Colonic mucosa (tissue), 4 donors: ENCODE data around the gene LY6G6C. TPM values are rescaled to one million over a fixed set of nuclear protein-coding genes. Genes with fewer than 3 reads are reported as not detected.

ENCODE experiments used
- DNase-seq: peaks from one replicate; pipeline ENCODE4 v3.0.0-alpha.2; 2020
- H3K27ac ChIP-seq: fragments of 200-600 bp; one replicate; pipeline ENCODE4 v1.8.0; 2021
- H3K27me3 ChIP-seq: fragments of 200-600 bp; one replicate; pipeline ENCODE4 v1.8.0; 2021
- H3K36me3 ChIP-seq: fragments of 200-600 bp; one replicate; pipeline ENCODE4 v1.8.0; 2021
- H3K4me1 ChIP-seq: fragments of 200-600 bp; one replicate; pipeline ENCODE4 v1.8.0; 2021; ENCODE audit warnings: mild to moderate bottlenecking
- H3K4me3 ChIP-seq: fragments of 200-600 bp; one replicate; pipeline ENCODE4 v1.8.0; 2021
- H3K9ac ChIP-seq, 2 donors: one replicate each; pipeline ENCODE4 v1.7.0; 2013; ENCODE audit warnings: control low read depth in 2 of 2, low read depth in 2 of 2, low read length in 2 of 2
- H3K9me3 ChIP-seq: fragments of 200-600 bp; one replicate; pipeline ENCODE4 v1.8.0; 2021
- CTCF ChIP-seq: fragments of 200-600 bp; IDR thresholded peaks from one replicate; pipeline ENCODE4 v1.8.0; 2022; ENCODE audit warnings: antibody characterized with exemption, mild to moderate bottlenecking
- intact Hi-C: fragments of 100-400 bp; cut with DNase I; formaldehyde crosslinking; loops from one replicate; pipeline ENCODE4 v1.14.1; 2022
- total RNA-seq, 2 donors: library from RNA; stranded (reverse); fragmentation: NEBNext Ultra II Directional in 1 of 2; extraction: Animal tissue kit (Norgen Biotek cat#: 25700) in 1 of 2; gene quantifications; one replicate each; pipeline ENCODE4 v1.2.1, GENCODE V29; 2021
- donor health status: healthy.
- donor health status: DM: no; HTN: no; CAD: no.
- donor health status: DM: no; HTN: no; CAD: no.

LY6G6C gene
- total RNA-seq, 2 donors from 2014 or later: 2.3 TPM; not detected in 1

- intact Hi-C loops: no loop called here
- TF ChIP-seq CTCF: no peak
- H3K4me1 ChIP-seq: peaks cover 13% of the 10 kb centered on the region
These were observed 2.6 kb upstream of the LY6G6C start for GRCh38 chr6:31723980-31724691.

DNA sequence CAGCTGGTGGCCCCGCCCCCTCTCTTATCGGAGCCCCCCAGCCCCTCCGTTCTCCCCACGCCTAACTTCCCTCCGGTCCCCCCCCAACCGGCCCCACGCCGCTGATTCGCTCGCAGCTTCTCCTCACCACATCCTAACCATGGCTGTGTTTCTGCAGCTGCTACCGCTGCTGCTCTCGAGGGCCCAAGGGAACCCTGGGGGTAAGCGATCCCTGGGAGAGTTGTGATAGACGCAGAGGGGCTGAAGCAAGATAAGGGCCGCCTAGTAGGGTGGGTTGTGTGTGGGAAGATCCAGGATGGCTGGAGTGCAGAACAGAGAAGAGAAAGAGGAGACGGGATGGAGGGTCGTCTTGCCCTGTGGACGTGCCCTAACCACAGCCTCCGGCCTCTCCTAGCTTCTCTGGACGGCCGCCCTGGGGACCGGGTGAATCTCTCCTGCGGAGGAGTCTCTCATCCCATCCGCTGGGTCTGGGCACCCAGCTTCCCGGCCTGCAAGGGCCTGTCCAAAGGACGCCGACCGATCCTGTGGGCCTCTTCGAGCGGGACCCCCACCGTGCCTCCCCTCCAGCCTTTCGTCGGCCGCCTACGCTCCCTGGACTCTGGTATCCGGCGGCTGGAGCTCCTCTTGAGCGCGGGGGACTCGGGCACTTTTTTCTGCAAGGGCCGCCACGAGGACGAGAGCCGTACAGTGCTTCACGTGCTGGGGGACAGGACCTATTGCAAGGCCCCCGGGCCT, 1.9 kb upstream of the LY6G6C start, which contains the start of gene MPIG6B:
MPIG6B (plus strand) TSS at position 129 of the 735 bp plus-strand sequence; CDS start at position 140, 11 bp downstream.
- H3K27me3 ChIP-seq: no peaks in the 10 kb centered on the region
- no peak for DNase-seq
- H3K4me3 ChIP-seq: no peak within 1 kb of the TSS
- no peak for TF ChIP-seq CTCF
- H3K9me3 ChIP-seq: no peaks in the 10 kb centered on the region
- H3K9ac ChIP-seq: no peak within 1 kb of the TSS
- intact Hi-C loops: no loop called here
- H3K36me3 ChIP-seq: no peaks in the 10 kb centered on the region
- no peak within 1 kb of the TSS for H3K27ac ChIP-seq
- peaks cover 13% of the 10 kb centered on the region for H3K4me1 ChIP-seq

More at GRCh38 chr6:31723980-31724691, 2.6 kb upstream of the LY6G6C start:
- H3K4me3 ChIP-seq: no peak overlapping the region
- no peak overlapping the region for H3K9ac ChIP-seq
- no peaks in the 10 kb centered on the region for H3K9me3 ChIP-seq
- H3K27ac ChIP-seq: no peak overlapping the region
- no peaks in the 10 kb centered on the region for H3K36me3 ChIP-seq
- no peaks in the 10 kb centered on the region for H3K27me3 ChIP-seq
- DNase-seq: no peak

- DNase-seq: no peak
- no peak overlapping the region for H3K4me3 ChIP-seq
- H3K36me3 ChIP-seq: no peaks in the 10 kb centered on the region
- no peak overlapping the region for H3K27ac ChIP-seq
- TF ChIP-seq CTCF: no peak
- no peak overlapping the region for H3K9ac ChIP-seq
- intact Hi-C loops: no loop called here
- peaks cover 6% of the 10 kb centered on the region for H3K4me1 ChIP-seq
- no peaks in the 10 kb centered on the region for H3K27me3 ChIP-seq
- no peaks in the 10 kb centered on the region for H3K9me3 ChIP-seq
These were observed 627 bp upstream of the LY6G6C start for GRCh38 chr6:31722173-31722572.

- no peak overlapping the region for H3K4me3 ChIP-seq
- H3K27ac ChIP-seq: no peak overlapping the region
- no peak overlapping the region for H3K9ac ChIP-seq
- H3K36me3 ChIP-seq: no peaks in the 10 kb centered on the region
- H3K27me3 ChIP-seq: no peaks in the 10 kb centered on the region
- TF ChIP-seq CTCF: no peak
- intact Hi-C loops: no loop called here
- no peaks in the 10 kb centered on the region for H3K9me3 ChIP-seq
- no peak for DNase-seq
- no peaks in the 10 kb centered on the region for H3K4me1 ChIP-seq
These were observed 1.3 kb downstream of the LY6G6C start for GRCh38 chr6:31720196-31720770.

- TF ChIP-seq CTCF: no peak
- Histone ChIP-seq H3K4me1 (peaks cover under 1% of the 10 kb centered on the region), H3K36me3 (no peaks in the 10 kb centered on the region), H3K9me3 (no peaks in the 10 kb centered on the region), H3K4me3 (no peak overlapping the region), H3K9ac (no peak overlapping the region), H3K27ac (no peak overlapping the region), H3K27me3 (no peaks in the 10 kb centered on the region)
- intact Hi-C loops: no loop called here
- DNase-seq: no peak
These were observed 2.5 kb downstream of the LY6G6C start for GRCh38 chr6:31719001-31719400.
